HepG2 (cell line): Measurements from ENCODE around the gene RHOT2. TPM values are rescaled to one million over a fixed set of nuclear protein-coding genes. Genes with fewer than 3 reads are reported as not detected.

Source experiments
- CEBPB ChIP-seq: IDR thresholded peaks from 2 replicates; pipeline ENCODE4 v1.6.1; 2011; ENCODE audit warnings: low read depth, low read length, improper control_type of control experiment, borderline replicate concordance
- FOXA1 ChIP-seq, 2 experiments: fragments of 450-650 bp in 1 of 2; sonication (generic) in 1 of 2; formaldehyde crosslinking in 1 of 2; IDR thresholded peaks; 2 replicates each; pipeline versions ENCODE4 v1.4.0 to v1.6.1; 2016 to 2020; ENCODE audit warnings: missing genetic modification reagents in 1 of 2
- HNRNPH1 ChIP-seq: fragments of 200-400 bp; formaldehyde crosslinking; optimal IDR thresholded peaks from 2 replicates; pipeline ENCODE3; 2017; ENCODE audit warnings: mild to moderate bottlenecking, low read depth, low read length
- NFYB ChIP-seq: sonication (generic); formaldehyde crosslinking; IDR thresholded peaks from 2 replicates; pipeline ENCODE4 v1.4.0; 2020; ENCODE audit warnings: missing genetic modification reagents
- RXRA ChIP-seq: sonication (generic); formaldehyde crosslinking; IDR thresholded peaks from 2 replicates; pipeline ENCODE4 v1.5.1; 2020; ENCODE audit warnings: missing genetic modification reagents
- TAF15 ChIP-seq: fragments of 200-400 bp; formaldehyde crosslinking; IDR thresholded peaks from one replicate; pipeline ENCODE4 v1.6.1; 2018; ENCODE audit warnings: mild to moderate bottlenecking, low read depth, low read length; ENCODE audit not compliant: poor library complexity, severe bottlenecking
- TSC22D2 ChIP-seq: sonication (generic); formaldehyde crosslinking; IDR thresholded peaks from 2 replicates; pipeline ENCODE4 v1.5.1; 2020; ENCODE audit warnings: missing genetic modification reagents, mild to moderate bottlenecking, borderline replicate concordance
- ZFP36L1 ChIP-seq: sonication (generic); formaldehyde crosslinking; IDR thresholded peaks from 2 replicates; pipeline ENCODE4 v1.8.0; 2022; ENCODE audit warnings: mild to moderate bottlenecking, missing genetic modification reagents, moderate library complexity
- ZIK1 ChIP-seq: sonication (generic); formaldehyde crosslinking; IDR thresholded peaks from 2 replicates; pipeline ENCODE4 v1.5.0; 2020; ENCODE audit warnings: mild to moderate bottlenecking, low read depth, missing genetic modification reagents, borderline replicate concordance
- ZNF138 ChIP-seq: sonication (generic); formaldehyde crosslinking; IDR thresholded peaks from 2 replicates; pipeline ENCODE4 v1.5.0; 2020; ENCODE audit warnings: mild to moderate bottlenecking, low read depth, missing genetic modification reagents
- ZNF484 ChIP-seq: sonication (generic); formaldehyde crosslinking; IDR thresholded peaks from 2 replicates; pipeline ENCODE4 v1.5.1; 2020; ENCODE audit warnings: mild to moderate bottlenecking, low read depth, missing genetic modification reagents, borderline replicate concordance
- ZNF883 ChIP-seq: sonication (generic); formaldehyde crosslinking; IDR thresholded peaks from 2 replicates; pipeline ENCODE4 v1.5.1; 2020; ENCODE audit warnings: mild to moderate bottlenecking, missing genetic modification reagents; ENCODE audit errors: not compliant biosample characterization
- polyA plus RNA-seq, 8 experiments: library from polyadenylated mRNA; depleted of rRNA in 3 of 8; stranded (reverse) in 7 of 8; unstranded in 1 of 8; fragments of >200 nt; fragmentation: Illumina TruSeq in 4 of 8; extraction: Trizol in 4 of 8; gene quantifications; 2 replicates each; pipeline versions ENCODE4 v1.2.1 to v1.2.3, GENCODE V29; 2011 to 2016; ENCODE audit warnings: low read depth in 4 of 8, missing spikeins in 1 of 8, mixed read lengths in 1 of 8; ENCODE audit not compliant: insufficient read depth in 1 of 8
- total RNA-seq, 5 experiments: library from RNA; depleted of rRNA; stranded (reverse); fragments of >200 nt; fragmentation: Illumina TruSeq; extraction: Trizol; gene quantifications; 2 replicates each; pipeline ENCODE4 v1.2.3, GENCODE V29; 2016; ENCODE audit warnings: low read depth in 1 of 5
- TF ChIP-seq, protein P1 (sequence below): IDR thresholded peaks from 2 replicates; pipeline ENCODE4 v1.6.1; 2016; ENCODE audit warnings: mild to moderate bottlenecking, missing biosample characterization, missing genetic modification reagents
- TF ChIP-seq, protein P2 (sequence below): sonication (generic); formaldehyde crosslinking; IDR thresholded peaks from 2 replicates; pipeline ENCODE4 v1.4.0; 2020; ENCODE audit warnings: missing genetic modification reagents, borderline replicate concordance
- TF ChIP-seq, protein P3 (sequence below): IDR thresholded peaks from 2 replicates; pipeline ENCODE4 v1.6.1; 2016; ENCODE audit warnings: control low read depth
- TF ChIP-seq, protein P4 (sequence below): sonication (generic); formaldehyde crosslinking; IDR thresholded peaks from 2 replicates; pipeline ENCODE4 v1.8.1; 2023; ENCODE audit warnings: mild to moderate bottlenecking, missing genetic modification reagents
- TF ChIP-seq, protein P5 (sequence below): sonication (generic); formaldehyde crosslinking; IDR thresholded peaks from 2 replicates; pipeline ENCODE4 v1.5.1; 2020; ENCODE audit warnings: missing genetic modification reagents, mild to moderate bottlenecking, borderline replicate concordance
- TF ChIP-seq, protein P6 (sequence below): sonication (generic); formaldehyde crosslinking; IDR thresholded peaks from 2 replicates; pipeline ENCODE4 v1.5.0; 2020; ENCODE audit warnings: missing genetic modification reagents

RHOT2 gene
- total and polyA plus RNA-seq, 2 of the 13 experiments (the other 11 are each of a cell fraction or from before 2014, with no cell fraction given), result 63.6 to 76.9 TPM

DNA sequence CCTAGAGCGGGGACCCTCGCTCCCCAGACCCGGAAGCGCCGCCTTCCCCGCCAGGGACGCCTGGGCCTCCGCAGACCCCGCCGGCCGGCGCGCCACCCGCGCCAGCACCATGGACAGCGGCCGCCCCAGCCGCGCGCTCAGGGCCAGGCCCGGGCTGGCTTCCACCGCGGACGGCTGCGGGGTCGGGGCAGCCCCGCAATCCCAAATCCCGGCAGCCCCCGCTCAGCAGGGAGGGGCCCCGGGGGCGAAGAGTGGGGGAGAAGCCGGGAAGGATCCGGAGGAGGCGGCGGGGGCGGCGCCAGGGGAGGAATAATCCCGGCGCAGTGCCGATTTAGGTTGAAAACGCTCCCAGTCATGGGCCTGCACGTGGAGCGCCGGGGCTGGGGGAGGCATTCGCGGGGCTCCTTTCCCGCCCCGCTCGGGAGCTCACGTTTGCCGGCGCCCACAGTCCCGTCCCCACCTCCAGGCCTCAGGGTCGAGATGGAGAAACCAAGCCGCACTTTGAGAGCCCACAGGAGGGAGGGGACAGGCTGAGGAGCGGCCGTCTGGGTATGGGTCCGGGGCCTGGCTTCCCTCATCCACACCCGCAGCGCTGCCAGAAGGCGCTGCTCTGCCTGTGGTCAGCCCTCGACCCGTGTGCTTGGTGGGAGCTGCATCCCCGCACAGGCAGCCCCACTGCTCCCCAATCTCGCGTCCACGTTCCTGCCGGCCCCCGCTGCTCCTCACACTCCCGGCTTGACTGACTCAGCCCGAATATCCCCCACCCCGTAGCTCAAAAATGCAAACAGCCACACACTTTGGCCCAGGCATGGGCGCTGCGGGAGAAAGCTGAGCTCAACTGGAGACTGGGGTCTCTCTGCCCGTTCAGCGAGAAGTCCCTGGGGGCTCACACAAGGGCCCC, 33.0 kb downstream of the RHOT2 start (continued):
- TF ChIP-seq ZNF138 (CRISPR knock-in tag) (no peak), ZFP36L1 (CRISPR knock-in tag) (no peak), RXRA (CRISPR knock-in tag) (no peak), TSC22D2 (peak; percentile 92), ZNF484 (CRISPR knock-in tag) (no peak; the same call in 1 of the 2 replicates), CEBPB (no peak), NFYB (CRISPR knock-in tag) (no peak), ZNF883 (CRISPR knock-in tag) (peak; percentile 83), TAF15 (no peak), FOXA1 (IDR thresholded peaks at IDR 0.05) (no peak), FOXA1 (CRISPR knock-in tag; IDR thresholded peaks at IDR 0.05) (no peak), ZIK1 (CRISPR knock-in tag) (no peak), HNRNPH1 (no peak)
- TF ChIP-seq, protein P1, sequence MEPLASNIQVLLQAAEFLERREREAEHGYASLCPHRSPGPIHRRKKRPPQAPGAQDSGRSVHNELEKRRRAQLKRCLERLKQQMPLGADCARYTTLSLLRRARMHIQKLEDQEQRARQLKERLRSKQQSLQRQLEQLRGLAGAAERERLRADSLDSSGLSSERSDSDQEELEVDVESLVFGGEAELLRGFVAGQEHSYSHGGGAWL (CRISPR knock-in tag), result peak; percentile 81; the same call in 1 of the 2 replicates
- TF ChIP-seq, protein P2, sequence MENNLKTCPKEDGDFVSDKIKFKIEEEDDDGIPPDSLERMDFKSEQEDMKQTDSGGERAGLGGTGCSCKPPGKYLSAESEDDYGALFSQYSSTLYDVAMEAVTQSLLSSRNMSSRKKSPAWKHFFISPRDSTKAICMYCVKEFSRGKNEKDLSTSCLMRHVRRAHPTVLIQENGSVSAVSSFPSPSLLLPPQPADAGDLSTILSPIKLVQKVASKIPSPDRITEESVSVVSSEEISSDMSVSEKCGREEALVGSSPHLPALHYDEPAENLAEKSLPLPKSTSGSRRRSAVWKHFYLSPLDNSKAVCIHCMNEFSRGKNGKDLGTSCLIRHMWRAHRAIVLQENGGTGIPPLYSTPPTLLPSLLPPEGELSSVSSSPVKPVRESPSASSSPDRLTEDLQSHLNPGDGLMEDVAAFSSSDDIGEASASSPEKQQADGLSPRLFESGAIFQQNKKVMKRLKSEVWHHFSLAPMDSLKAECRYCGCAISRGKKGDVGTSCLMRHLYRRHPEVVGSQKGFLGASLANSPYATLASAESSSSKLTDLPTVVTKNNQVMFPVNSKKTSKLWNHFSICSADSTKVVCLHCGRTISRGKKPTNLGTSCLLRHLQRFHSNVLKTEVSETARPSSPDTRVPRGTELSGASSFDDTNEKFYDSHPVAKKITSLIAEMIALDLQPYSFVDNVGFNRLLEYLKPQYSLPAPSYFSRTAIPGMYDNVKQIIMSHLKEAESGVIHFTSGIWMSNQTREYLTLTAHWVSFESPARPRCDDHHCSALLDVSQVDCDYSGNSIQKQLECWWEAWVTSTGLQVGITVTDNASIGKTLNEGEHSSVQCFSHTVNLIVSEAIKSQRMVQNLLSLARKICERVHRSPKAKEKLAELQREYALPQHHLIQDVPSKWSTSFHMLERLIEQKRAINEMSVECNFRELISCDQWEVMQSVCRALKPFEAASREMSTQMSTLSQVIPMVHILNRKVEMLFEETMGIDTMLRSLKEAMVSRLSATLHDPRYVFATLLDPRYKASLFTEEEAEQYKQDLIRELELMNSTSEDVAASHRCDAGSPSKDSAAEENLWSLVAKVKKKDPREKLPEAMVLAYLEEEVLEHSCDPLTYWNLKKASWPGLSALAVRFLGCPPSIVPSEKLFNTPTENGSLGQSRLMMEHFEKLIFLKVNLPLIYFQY (CRISPR knock-in tag), result peak; percentile 69; the same call in 1 of the 2 replicates
- TF ChIP-seq, protein P3, sequence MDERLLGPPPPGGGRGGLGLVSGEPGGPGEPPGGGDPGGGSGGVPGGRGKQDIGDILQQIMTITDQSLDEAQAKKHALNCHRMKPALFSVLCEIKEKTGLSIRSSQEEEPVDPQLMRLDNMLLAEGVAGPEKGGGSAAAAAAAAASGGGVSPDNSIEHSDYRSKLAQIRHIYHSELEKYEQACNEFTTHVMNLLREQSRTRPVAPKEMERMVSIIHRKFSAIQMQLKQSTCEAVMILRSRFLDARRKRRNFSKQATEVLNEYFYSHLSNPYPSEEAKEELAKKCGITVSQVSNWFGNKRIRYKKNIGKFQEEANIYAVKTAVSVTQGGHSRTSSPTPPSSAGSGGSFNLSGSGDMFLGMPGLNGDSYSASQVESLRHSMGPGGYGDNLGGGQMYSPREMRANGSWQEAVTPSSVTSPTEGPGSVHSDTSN (CRISPR knock-in tag), result no peak
- TF ChIP-seq, protein P4, sequence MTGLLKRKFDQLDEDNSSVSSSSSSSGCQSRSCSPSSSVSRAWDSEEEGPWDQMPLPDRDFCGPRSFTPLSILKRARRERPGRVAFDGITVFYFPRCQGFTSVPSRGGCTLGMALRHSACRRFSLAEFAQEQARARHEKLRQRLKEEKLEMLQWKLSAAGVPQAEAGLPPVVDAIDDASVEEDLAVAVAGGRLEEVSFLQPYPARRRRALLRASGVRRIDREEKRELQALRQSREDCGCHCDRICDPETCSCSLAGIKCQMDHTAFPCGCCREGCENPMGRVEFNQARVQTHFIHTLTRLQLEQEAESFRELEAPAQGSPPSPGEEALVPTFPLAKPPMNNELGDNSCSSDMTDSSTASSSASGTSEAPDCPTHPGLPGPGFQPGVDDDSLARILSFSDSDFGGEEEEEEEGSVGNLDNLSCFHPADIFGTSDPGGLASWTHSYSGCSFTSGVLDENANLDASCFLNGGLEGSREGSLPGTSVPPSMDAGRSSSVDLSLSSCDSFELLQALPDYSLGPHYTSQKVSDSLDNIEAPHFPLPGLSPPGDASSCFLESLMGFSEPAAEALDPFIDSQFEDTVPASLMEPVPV (CRISPR knock-in tag), result no peak
- TF ChIP-seq, protein P5, sequence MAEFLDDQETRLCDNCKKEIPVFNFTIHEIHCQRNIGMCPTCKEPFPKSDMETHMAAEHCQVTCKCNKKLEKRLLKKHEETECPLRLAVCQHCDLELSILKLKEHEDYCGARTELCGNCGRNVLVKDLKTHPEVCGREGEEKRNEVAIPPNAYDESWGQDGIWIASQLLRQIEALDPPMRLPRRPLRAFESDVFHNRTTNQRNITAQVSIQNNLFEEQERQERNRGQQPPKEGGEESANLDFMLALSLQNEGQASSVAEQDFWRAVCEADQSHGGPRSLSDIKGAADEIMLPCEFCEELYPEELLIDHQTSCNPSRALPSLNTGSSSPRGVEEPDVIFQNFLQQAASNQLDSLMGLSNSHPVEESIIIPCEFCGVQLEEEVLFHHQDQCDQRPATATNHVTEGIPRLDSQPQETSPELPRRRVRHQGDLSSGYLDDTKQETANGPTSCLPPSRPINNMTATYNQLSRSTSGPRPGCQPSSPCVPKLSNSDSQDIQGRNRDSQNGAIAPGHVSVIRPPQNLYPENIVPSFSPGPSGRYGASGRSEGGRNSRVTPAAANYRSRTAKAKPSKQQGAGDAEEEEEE (CRISPR knock-in tag), result no peak
- TF ChIP-seq, protein P6, sequence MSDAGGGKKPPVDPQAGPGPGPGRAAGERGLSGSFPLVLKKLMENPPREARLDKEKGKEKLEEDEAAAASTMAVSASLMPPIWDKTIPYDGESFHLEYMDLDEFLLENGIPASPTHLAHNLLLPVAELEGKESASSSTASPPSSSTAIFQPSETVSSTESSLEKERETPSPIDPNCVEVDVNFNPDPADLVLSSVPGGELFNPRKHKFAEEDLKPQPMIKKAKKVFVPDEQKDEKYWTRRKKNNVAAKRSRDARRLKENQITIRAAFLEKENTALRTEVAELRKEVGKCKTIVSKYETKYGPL (CRISPR knock-in tag), result peak; percentile 78
